ENCODE results near the gene ITGAX.
"Not testable (repeated sequence)": the region's sequence is repeated elsewhere in the genome, so short reads cannot be mapped to it uniquely, and the experiment has no call there.

The ITGAX gene

DNA sequence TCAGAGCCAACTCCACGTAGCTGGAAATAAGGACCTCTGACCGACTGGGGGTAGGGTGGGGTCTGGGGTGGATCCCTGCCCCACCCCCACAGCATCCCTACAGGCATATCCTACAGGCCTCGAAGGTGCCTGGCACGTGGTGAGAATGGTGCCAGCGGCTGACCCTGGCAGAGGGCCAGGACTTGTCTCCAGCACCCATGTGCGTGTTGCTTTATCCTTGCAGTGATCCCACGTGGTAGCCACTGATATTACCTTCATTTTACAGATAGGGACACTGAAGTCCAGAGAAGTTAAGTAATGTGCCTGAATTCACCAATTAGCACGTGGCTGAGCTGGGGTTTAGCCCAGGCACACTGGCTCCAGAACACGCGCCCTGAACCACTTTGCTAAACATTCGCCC lies 46.5 kb downstream of the ITGAX start:
- H3K4me3 ChIP-seq (ENCODE audit: low read length): no peak overlapping the region
- DNase-seq (ENCODE audit: low read depth, low spot score): no peak

GRCh38 chr16:31402687-31403086 lies 47.7 kb downstream of the ITGAX start:
- DNase-seq (ENCODE audit: low read depth, low spot score): no peak
- no peak overlapping the region for H3K4me3 ChIP-seq (ENCODE audit: low read length)

- no peak overlapping the region for H3K4me3 ChIP-seq (ENCODE audit: low read length)
- no peak for DNase-seq (ENCODE audit: low read depth, low spot score)
Observed at GRCh38 chr16:31403590-31404352, 48.8 kb downstream of the ITGAX start.

DNA sequence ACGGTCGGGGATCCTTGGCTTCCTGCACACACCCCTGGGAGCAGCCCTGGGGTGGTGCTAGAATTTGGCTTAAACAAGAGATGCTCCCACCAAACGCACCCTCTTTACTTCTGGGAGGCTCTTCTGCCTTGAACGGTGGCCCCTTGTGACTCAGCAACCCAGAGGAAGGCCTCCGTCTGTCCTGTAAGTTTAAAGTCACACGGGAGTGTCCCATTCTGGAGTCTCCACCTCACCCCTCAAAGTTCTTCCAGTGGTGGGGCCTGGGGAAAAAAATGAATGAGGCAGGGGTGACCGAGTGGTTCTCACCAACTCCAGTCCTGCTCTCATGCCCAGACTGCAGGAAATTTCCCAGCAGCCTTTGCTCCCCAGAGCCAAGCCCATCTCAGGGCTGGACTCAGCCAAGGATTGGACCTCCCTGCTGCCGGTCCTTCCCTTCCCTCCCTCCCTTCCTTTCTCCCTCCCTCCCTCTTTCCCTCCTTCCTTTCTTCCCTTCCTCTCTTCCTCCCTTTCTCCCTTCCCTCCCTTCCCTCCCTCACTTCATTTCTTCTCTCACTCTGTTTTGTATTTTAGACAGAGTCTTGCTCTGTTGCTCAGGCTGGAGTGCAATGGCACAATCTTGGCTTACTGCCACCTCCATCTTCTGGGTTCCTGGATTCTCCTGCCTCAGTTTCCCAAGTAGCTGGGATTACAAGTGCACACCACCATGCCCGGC lies 49.5 kb downstream of the ITGAX start:
- DNase-seq (ENCODE audit: low read depth, low spot score): no peak

DNA sequence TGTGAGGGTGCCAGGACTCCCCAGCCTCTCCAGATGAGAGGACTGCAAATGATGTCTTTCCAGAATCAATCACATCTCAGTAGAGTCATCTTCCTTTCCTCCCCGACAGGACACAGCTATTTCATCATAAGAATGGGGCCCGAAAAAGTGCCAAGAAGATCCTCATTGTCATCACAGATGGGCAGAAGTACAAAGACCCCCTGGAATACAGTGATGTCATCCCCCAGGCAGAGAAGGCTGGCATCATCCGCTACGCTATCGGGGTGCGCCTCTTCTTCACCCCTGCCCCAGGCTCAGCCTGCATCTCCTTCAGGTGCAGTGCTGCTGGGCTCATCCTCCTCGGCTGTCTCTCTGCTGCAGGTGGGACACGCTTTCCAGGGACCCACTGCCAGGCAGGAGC lies 52.4 kb downstream of the ITGAX start:
- no peak overlapping the region for H3K4me3 ChIP-seq (ENCODE audit: low read length)
- DNase-seq (ENCODE audit: low read depth, low spot score): no peak

More for the DNA sequence above, 49.5 kb downstream of the ITGAX start:
- no peak overlapping the region for H3K4me3 ChIP-seq (ENCODE audit: low read length)

DNA sequence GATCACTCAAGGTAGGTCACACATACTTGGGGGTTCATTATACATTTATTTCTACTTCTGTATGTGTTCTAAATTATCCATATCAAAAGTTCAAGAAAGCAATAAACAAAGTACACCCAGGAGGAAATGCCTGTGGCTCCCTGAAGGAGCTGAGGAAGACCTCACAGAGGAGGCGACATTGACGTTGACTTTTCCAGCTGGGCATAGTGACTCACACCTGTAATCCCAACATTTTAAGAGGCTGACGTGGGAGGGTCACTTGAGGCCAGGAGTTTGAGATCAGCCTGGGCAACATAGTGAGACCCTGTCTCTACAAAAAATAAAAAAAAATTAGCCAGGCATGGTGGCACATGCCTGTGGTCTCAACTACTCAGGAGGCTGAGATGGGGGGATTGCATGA lies 54.5 kb downstream of the ITGAX start:
- DNase-seq (ENCODE audit: low read depth, low spot score): no peak
- H3K4me3 ChIP-seq (ENCODE audit: low read length): no peak overlapping the region

- H3K4me3 ChIP-seq (ENCODE audit: low read length): no peak overlapping the region
- no peak for DNase-seq (ENCODE audit: low read depth, low spot score)
Observed at GRCh38 chr16:31410082-31410481, 55.1 kb downstream of the ITGAX start.

- DNase-seq (ENCODE audit: low read depth, low spot score): no peak
- no peak overlapping the region for H3K4me3 ChIP-seq (ENCODE audit: low read length)
Observed at GRCh38 chr16:31411024-31411844, 56.3 kb downstream of the ITGAX start.

GRCh38 chr16:31412750-31413149 lies 57.8 kb downstream of the ITGAX start:
- DNase-seq (ENCODE audit: low read depth, low spot score): no peak
- H3K4me3 ChIP-seq (ENCODE audit: low read length): no peak overlapping the region

- no peak overlapping the region for H3K4me3 ChIP-seq (ENCODE audit: low read length)
- DNase-seq (ENCODE audit: low read depth, low spot score): no peak
Observed at GRCh38 chr16:31413381-31413780, 58.4 kb downstream of the ITGAX start.

DNA sequence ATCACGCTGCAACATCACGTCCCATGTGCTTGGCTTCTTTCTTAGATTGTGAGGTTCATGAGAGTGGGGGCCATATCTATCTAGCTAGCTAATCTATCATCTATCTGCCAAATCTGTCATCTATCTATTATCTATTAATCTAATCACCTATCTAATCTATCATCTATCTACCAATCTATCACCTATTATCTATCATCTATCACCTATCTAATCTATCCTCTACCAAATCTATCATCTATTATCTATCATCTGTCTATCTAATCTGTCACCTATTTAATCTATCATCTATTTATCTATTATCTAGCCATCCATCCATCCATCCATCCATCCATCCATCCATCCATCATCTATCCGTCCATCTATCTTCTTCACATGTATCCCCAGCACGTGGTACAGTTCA lies 59.0 kb downstream of the ITGAX start:
- H3K4me3 ChIP-seq (ENCODE audit: low read length): no peak overlapping the region
- no peak for DNase-seq (ENCODE audit: low read depth, low spot score)

GRCh38 chr16:31414706-31415105 lies 59.7 kb downstream of the ITGAX start:
- no peak overlapping the region for H3K4me3 ChIP-seq (ENCODE audit: low read length)
- DNase-seq (ENCODE audit: low read depth, low spot score): no peak

DNA sequence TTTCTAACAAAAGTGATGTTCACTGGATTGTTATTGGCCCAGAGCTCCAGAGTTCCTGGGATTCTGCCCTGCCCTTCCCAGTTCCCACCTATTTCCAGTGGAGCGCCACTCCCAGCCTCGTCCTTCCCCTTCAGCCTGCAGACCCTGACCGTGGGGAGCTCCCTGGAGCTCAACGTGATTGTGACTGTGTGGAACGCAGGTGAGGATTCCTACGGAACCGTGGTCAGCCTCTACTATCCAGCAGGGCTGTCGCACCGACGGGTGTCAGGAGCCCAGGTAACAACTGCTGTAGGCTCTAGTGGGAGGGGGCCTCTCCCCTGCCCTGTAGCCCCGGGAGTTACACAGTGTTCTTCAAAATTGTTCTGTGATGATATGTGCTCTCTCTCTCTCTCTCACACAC lies 61.4 kb downstream of the ITGAX start:
- no peak overlapping the region for H3K4me3 ChIP-seq (ENCODE audit: low read length)
- no peak for DNase-seq (ENCODE audit: low read depth, low spot score)

GRCh38 chr16:31417036-31417435 lies 62.1 kb downstream of the ITGAX start:
- not testable (repeated sequence) for DNase-seq (ENCODE audit: low read depth, low spot score); H3K4me3 ChIP-seq (ENCODE audit: low read length)

DNA sequence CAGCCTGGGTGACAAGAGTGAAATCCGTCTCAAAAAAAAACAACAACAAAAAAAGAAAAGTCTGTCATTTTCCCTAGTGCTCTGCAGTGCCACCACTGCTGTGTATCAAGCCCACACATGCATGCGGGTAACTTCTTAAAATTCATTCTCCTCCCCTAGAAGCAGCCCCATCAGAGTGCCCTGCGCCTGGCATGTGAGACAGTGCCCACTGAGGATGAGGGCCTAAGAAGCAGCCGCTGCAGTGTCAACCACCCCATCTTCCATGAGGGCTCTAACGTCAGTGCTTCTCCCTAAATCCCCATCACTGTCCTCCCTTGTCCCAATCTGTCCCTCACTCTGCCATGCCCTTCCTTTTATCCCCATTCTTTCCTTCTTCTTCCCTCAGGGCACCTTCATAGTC lies 62.9 kb downstream of the ITGAX start:
- no peak for DNase-seq (ENCODE audit: low read depth, low spot score)
- H3K4me3 ChIP-seq (ENCODE audit: low read length): no peak overlapping the region

GRCh38 chr16:31420037-31420436 lies 65.1 kb downstream of the ITGAX start:
- DNase-seq (ENCODE audit: low read depth, low spot score): no peak
- H3K4me3 ChIP-seq (ENCODE audit: low read length): no peak overlapping the region

DNA sequence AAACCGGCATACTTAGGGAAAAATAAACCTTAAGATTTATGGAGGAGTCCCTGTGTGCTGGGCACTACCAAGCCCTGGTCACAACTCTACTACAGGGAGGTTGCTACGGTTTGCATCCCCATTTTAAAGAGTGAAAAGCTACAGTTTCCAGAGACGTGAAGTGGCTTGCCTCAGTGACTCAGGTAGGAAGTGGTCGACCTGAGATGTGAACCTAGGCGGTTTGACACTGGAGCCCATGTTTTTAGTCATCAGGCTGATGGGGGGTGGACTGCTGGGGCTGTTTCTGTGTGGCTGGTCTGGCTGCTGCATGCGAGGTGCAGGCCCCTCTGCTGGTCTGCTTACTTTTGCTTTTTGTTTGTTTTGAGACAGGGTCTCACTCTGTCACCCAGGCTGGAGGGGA lies 66.6 kb downstream of the ITGAX start:
- no peak overlapping the region for H3K4me3 ChIP-seq (ENCODE audit: low read length)
- peak; percentile 28 for DNase-seq (ENCODE audit: low read depth, low spot score)

GRCh38 chr16:31423241-31423640 lies 68.3 kb downstream of the ITGAX start:
- no peak overlapping the region for H3K4me3 ChIP-seq (ENCODE audit: low read length)
- DNase-seq (ENCODE audit: low read depth, low spot score): no peak

- H3K4me3 ChIP-seq (ENCODE audit: low read length): no peak overlapping the region
- no peak for DNase-seq (ENCODE audit: low read depth, low spot score)
Observed at GRCh38 chr16:31423801-31424200, 68.8 kb downstream of the ITGAX start.
